BE2C (cell line): ENCODE measurements around the gene SCG2. TPM values are rescaled to one million over a fixed set of nuclear protein-coding genes. Genes with fewer than 3 reads are reported as not detected.

Source experiments
- DNase-seq: peaks from one replicate; pipeline ENCODE4 v3.0.0-alpha.2; 2020
- H3K27me3 ChIP-seq: fragments of 250-450 bp; sonication (Bioruptor Pico); 2 replicates; pipeline ENCODE4 v1.5.1; 2020; ENCODE audit warnings: mild to moderate bottlenecking
- H3K36me3 ChIP-seq: fragments of 250-450 bp; sonication (Bioruptor Pico); 2 replicates; pipeline ENCODE4 v1.5.1; 2020; ENCODE audit warnings: mild to moderate bottlenecking
- H3K4me1 ChIP-seq: fragments of 250-450 bp; sonication (Bioruptor Pico); 2 replicates; pipeline ENCODE4 v1.5.1; 2020
- H3K4me3 ChIP-seq: 2 replicates; pipeline ENCODE4 v1.5.1; 2011; ENCODE audit warnings: low read depth, low read length
- H3K9me3 ChIP-seq: fragments of 250-450 bp; sonication (Bioruptor Pico); 2 replicates; pipeline ENCODE4 v1.5.1; 2020
- polyA plus RNA-seq: library from polyadenylated mRNA; unstranded; fragments of >200 nt; gene quantifications from one replicate; pipeline ENCODE4 v1.2.1, GENCODE V29; 2012; ENCODE audit warnings: low read depth, missing spikeins; ENCODE audit not compliant: insufficient read length, insufficient read depth
- TF ChIP-seq, protein P1 (sequence below): IDR thresholded peaks from 2 replicates; pipeline ENCODE4 v1.5.1; 2012; ENCODE audit warnings: mild to moderate bottlenecking, low read depth, low read length

Gene SCG2, protein sequence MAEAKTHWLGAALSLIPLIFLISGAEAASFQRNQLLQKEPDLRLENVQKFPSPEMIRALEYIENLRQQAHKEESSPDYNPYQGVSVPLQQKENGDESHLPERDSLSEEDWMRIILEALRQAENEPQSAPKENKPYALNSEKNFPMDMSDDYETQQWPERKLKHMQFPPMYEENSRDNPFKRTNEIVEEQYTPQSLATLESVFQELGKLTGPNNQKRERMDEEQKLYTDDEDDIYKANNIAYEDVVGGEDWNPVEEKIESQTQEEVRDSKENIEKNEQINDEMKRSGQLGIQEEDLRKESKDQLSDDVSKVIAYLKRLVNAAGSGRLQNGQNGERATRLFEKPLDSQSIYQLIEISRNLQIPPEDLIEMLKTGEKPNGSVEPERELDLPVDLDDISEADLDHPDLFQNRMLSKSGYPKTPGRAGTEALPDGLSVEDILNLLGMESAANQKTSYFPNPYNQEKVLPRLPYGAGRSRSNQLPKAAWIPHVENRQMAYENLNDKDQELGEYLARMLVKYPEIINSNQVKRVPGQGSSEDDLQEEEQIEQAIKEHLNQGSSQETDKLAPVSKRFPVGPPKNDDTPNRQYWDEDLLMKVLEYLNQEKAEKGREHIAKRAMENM
- polyA plus RNA-seq, result 592 TPM

DNA sequence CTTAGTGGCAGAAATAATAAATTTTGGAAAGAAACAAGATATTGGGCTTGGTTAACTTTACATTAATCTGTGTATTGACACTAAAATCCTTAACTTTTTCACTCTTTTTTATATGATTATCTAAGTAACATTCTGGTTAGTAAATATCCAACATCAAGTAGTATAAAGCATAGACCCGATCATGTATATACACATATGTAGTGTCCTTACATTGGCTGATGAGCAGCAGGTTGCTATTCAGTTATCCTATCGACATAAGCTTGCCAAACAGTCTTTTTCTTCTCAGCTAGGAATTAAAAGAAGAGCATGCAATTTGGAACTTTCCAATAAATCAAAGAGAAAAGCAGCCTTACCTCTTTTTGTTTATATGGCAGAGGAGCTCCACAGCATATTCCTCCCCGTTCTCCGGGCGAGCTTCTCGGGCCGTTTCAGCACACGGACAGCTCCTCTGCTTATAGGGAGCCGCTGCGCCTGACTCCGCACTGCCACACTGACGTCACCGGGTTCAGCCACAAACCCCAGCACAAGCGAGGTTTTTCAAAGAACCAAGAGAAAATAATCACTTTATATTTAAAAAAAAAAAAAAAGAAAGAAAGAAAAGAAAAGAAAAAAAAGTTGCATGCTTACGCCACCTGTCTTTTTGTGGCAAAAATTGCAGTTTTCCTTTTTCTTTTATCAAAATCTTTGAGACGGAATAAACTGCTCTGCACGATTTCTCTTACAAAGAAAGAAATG lies at the start of gene SCG2:
Gene SCG2, minus strand, starts transcription at position 430 of the 735 bp plus-strand sequence. CDS start 3,079 bp downstream, outside the sequence.
- no peaks in the 10 kb centered on the region for H3K9me3 ChIP-seq
- peak; percentile 89 for DNase-seq
- H3K4me1 ChIP-seq, result peaks cover 22% of the 10 kb centered on the region
- peaks cover 23% of the 10 kb centered on the region for H3K36me3 ChIP-seq
- H3K4me3 ChIP-seq, result peak within 1 kb of the TSS; percentile 92
- TF ChIP-seq, protein P1, sequence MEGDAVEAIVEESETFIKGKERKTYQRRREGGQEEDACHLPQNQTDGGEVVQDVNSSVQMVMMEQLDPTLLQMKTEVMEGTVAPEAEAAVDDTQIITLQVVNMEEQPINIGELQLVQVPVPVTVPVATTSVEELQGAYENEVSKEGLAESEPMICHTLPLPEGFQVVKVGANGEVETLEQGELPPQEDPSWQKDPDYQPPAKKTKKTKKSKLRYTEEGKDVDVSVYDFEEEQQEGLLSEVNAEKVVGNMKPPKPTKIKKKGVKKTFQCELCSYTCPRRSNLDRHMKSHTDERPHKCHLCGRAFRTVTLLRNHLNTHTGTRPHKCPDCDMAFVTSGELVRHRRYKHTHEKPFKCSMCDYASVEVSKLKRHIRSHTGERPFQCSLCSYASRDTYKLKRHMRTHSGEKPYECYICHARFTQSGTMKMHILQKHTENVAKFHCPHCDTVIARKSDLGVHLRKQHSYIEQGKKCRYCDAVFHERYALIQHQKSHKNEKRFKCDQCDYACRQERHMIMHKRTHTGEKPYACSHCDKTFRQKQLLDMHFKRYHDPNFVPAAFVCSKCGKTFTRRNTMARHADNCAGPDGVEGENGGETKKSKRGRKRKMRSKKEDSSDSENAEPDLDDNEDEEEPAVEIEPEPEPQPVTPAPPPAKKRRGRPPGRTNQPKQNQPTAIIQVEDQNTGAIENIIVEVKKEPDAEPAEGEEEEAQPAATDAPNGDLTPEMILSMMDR, result peak; percentile 34
- H3K27me3 ChIP-seq, result no peaks in the 10 kb centered on the region

DNA sequence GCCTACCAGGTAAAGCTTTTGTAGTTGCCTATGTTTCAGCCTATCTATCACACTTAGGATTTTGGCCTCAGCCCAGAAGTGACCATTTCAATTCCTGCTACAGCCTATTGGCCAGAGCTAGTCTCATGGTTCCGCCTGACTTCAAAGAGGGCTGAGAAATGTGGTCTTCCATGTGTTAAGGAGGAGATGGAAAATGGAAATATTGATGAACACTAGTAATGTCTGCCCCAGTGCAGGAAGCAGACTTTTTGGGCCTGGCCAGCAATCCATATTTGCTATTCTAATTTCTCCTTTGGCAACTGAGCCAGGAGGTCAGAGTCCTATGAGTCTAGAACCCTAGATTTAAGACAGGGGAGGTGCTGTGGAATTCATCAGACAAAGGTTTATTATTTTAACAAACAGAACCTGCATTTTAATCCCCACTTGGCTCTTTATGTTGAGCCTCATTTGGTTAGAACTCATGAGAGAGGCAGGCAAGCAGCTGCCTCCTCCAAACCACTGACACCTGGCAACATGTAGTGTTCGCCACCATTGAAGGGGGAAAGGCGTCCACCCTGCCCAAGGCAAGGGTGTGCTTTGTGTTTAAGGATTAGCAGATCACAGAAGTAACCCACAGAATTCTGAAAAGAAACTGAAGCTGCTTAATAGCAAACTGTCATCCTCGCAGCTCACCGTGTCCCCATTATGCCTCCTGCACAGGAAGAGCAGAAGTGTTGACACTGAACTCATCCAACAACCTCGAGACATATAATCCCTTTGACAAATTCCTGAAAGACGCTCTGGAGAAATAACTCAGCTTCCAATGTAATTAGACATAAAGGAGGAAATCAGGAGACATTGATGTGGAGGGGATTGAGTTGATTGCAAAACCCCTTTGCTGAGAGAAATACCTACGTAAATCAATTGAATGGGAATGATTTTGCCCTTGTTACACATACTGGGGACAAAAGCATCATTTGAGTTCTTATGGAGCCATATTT lies 47.7 kb upstream of the SCG2 start:
- no peaks in the 10 kb centered on the region for H3K36me3 ChIP-seq
- TF ChIP-seq, protein P1, result no peak
- no peak for DNase-seq
- H3K27me3 ChIP-seq, result no peaks in the 10 kb centered on the region
- no peak overlapping the region for H3K4me3 ChIP-seq
- H3K4me1 ChIP-seq, result peaks cover 2% of the 10 kb centered on the region; the same call in 1 of the 2 replicates
- no peaks in the 10 kb centered on the region for H3K9me3 ChIP-seq

DNA sequence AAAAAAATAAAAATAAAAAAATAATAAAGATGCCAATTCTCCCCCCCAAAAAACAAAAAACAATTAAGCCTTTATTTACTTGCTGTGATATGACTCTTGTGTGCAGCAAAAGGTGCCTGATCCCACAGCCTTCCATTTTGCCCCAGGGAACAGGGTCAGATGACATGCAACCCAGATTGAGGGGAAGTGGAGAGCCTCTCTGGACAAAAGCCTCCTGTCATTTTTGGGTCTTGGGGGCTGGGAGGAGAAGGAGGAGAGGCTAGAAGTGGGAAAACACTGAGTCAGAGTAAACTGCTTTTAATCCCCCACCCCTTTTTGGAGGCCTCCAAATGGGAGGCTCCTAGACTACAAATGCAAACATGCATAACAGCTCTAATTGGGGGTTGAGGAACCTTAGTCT lies 46.6 kb upstream of the SCG2 start:
- TF ChIP-seq, protein P1, result no peak
- no peak overlapping the region for H3K4me3 ChIP-seq
- no peaks in the 10 kb centered on the region for H3K36me3 ChIP-seq
- DNase-seq, result no peak
- H3K9me3 ChIP-seq, result no peaks in the 10 kb centered on the region
- peaks cover 2% of the 10 kb centered on the region; the same call in 1 of the 2 replicates for H3K4me1 ChIP-seq
- H3K27me3 ChIP-seq, result no peaks in the 10 kb centered on the region

DNA sequence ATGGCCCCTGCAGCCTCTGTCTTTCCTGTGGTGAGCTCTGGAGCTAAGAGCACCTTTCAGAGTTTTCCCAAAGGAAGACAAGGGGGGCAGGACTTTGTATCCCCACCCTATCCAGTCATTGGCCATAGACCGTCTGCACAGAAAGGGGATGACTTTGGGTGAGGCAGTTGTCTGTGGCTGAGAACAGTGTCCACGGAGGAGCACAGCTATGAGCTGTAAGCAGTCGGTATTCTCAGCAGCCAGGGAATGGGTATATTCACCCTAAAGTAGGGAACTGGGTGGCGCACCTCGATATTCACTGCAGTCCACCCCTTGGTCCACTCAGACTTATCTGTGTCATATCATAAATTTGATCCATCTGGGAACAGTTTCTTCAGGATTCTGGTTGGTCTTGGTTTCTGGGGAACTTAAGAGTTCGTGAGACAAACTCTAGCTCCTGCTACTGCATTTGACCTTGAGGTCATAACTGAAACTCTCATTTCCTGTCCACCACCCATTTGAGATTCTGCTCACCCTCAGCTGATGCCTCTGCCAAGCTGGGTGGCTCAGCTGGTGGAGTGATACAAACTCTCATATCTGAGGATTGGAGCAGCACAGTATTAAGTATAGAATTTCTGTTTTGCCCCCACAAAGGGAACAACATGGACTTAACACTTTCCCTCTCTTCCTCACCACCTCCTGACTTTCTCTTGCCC lies 45.2 kb upstream of the SCG2 start:
- H3K9me3 ChIP-seq, result no peaks in the 10 kb centered on the region
- TF ChIP-seq, protein P1, result no peak
- no peak for DNase-seq
- H3K36me3 ChIP-seq, result no peaks in the 10 kb centered on the region
- no peak overlapping the region for H3K4me3 ChIP-seq
- H3K27me3 ChIP-seq, result no peaks in the 10 kb centered on the region
- peaks cover 2% of the 10 kb centered on the region; the same call in 1 of the 2 replicates for H3K4me1 ChIP-seq

DNA sequence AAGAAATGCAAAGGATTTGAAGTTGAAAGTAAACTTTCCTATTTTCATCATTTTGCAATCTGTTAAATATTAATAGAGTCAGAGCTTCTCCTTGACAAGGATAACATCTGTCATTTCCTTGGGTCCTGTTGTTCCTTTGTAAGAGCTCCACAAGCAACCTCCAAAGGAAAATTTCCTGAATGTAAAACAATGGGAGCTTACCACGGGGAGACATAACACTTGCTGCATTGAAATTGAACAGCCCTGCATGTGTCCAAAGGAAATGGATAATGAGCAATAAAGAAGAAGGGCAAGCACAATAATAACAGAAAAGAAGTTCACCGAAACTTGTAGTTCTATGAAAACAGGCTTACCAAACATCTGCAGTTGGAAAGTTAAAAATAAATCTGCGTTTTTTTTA lies 42.0 kb upstream of the SCG2 start:
- Histone ChIP-seq H3K9me3 (no peaks in the 10 kb centered on the region), H3K27me3 (no peaks in the 10 kb centered on the region), H3K4me3 (no peak overlapping the region), H3K36me3 (no peaks in the 10 kb centered on the region), H3K4me1 (peaks cover 2% of the 10 kb centered on the region; the same call in 1 of the 2 replicates)
- DNase-seq, result no peak
- TF ChIP-seq, protein P1, result no peak
